Loucy (cell line): ENCODE results near the gene MEOX1.

Experiments used
- H2AFZ ChIP-seq: fragments of 200-600 bp; sonication (generic); 2 replicates; pipeline ENCODE4 v1.6.0; 2016; ENCODE audit warnings: antibody characterized with exemption, mild to moderate bottlenecking, low read length, moderate library complexity
- H3F3A ChIP-seq: fragments of 200-600 bp; 2 replicates; pipeline ENCODE4 v1.6.0; 2016; ENCODE audit warnings: antibody characterized with exemption, low read depth, mild to moderate bottlenecking
- H3K27me3 ChIP-seq: fragments of 200-600 bp; sonication (generic); 2 replicates; pipeline ENCODE4 v1.6.1; 2014; ENCODE audit warnings: low read length, mild to moderate bottlenecking; ENCODE audit not compliant: insufficient read depth, poor library complexity, severe bottlenecking
- H3K36me3 ChIP-seq: fragments of 200-600 bp; sonication (generic); 2 replicates; pipeline ENCODE4 v1.6.1; 2016; ENCODE audit warnings: low read length; ENCODE audit not compliant: insufficient read depth
- H3K4me1 ChIP-seq: fragments of 200-600 bp; sonication (generic); 2 replicates; pipeline ENCODE4 v1.5.1; 2014; ENCODE audit warnings: low read length, mild to moderate bottlenecking; ENCODE audit not compliant: insufficient read depth, poor library complexity, severe bottlenecking
- H3K4me2 ChIP-seq: fragments of 200-600 bp; sonication (generic); 2 replicates; pipeline ENCODE4 v1.6.0; 2014; ENCODE audit warnings: antibody characterized with exemption, low read length, low read depth, mild to moderate bottlenecking; ENCODE audit not compliant: poor library complexity, severe bottlenecking
- H3K4me3 ChIP-seq: fragments of 200-600 bp; sonication (generic); 2 replicates; pipeline ENCODE4 v1.5.1; 2014; ENCODE audit warnings: low read length, mild to moderate bottlenecking, mixed read lengths; ENCODE audit not compliant: poor library complexity, severe bottlenecking
- H3K79me2 ChIP-seq: fragments of 200-600 bp; sonication (generic); 2 replicates; pipeline ENCODE4 v1.6.1; 2014; ENCODE audit warnings: low read length; ENCODE audit not compliant: insufficient read depth
- H3K9ac ChIP-seq: fragments of 200-600 bp; sonication (generic); 2 replicates; pipeline ENCODE4 v1.6.0; 2014; ENCODE audit warnings: mild to moderate bottlenecking, low read depth, low read length, moderate library complexity; ENCODE audit not compliant: poor library complexity, severe bottlenecking
- H3K9me2 ChIP-seq: fragments of 200-600 bp; sonication (generic); replicated peaks from 2 replicates; pipeline ENCODE4 v1.6.1; 2016; ENCODE audit warnings: low read depth, low read length, mixed read lengths
- H3K9me3 ChIP-seq: fragments of 200-600 bp; sonication (generic); 2 replicates; pipeline ENCODE4 v1.6.1; 2014; ENCODE audit warnings: mild to moderate bottlenecking, antibody characterized with exemption, low read length, low read depth; ENCODE audit not compliant: insufficient read depth
- H4K20me1 ChIP-seq: fragments of 200-600 bp; sonication (generic); 2 replicates; pipeline ENCODE4 v1.6.0; 2014; ENCODE audit warnings: antibody characterized with exemption, low read length, mild to moderate bottlenecking; ENCODE audit not compliant: insufficient read depth, poor library complexity, severe bottlenecking
- EZH2phosphoT487 ChIP-seq: fragments of 200-600 bp; IDR thresholded peaks from 2 replicates; pipeline ENCODE4 v1.6.1; 2018; ENCODE audit warnings: antibody characterized with exemption, mild to moderate bottlenecking, moderate library complexity, borderline replicate concordance
- TF ChIP-seq, protein P1 (sequence below): fragments of 200-600 bp; sonication (generic); conservative IDR thresholded peaks from 2 replicates; pipeline ENCODE4 v1.5.1; 2014; ENCODE audit warnings: mild to moderate bottlenecking, antibody characterized with exemption, low read length

Gene MEOX1

DNA sequence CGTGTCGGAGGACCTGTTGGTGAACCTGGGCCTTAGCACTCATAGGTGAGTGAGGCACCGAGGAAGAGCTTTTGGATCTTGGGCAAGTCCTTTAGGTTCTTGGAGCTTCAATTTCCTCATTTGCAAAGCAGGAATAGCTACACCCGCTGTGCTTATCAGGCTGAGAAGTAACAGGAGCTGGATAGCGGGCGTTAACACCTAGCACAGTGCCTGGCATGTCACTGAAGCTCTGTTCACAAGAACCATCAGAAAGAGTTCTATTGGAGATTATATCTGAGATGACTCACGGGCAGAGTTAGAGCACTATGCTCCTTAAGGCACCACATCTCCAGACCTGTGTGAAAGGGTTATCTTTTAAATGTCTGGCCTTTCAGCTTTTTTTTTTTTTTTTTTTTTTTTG lies 12.8 kb downstream of the MEOX1 start:
- Histone ChIP-seq H3F3A (no peaks in the 10 kb centered on the region), H3K4me1 (no peaks in the 10 kb centered on the region), H3K79me2 (no peaks in the 10 kb centered on the region), H3K9ac (no peak overlapping the region), H3K27me3 (no peaks in the 10 kb centered on the region), H3K4me3 (no peak overlapping the region), H3K36me3 (no peaks in the 10 kb centered on the region), H3K9me2 (no peaks in the 10 kb centered on the region), H3K9me3 (no peaks in the 10 kb centered on the region), H3K4me2 (no peak overlapping the region), H2AFZ (no peak overlapping the region), H4K20me1 (no peaks in the 10 kb centered on the region)
- TF ChIP-seq, protein P1, sequence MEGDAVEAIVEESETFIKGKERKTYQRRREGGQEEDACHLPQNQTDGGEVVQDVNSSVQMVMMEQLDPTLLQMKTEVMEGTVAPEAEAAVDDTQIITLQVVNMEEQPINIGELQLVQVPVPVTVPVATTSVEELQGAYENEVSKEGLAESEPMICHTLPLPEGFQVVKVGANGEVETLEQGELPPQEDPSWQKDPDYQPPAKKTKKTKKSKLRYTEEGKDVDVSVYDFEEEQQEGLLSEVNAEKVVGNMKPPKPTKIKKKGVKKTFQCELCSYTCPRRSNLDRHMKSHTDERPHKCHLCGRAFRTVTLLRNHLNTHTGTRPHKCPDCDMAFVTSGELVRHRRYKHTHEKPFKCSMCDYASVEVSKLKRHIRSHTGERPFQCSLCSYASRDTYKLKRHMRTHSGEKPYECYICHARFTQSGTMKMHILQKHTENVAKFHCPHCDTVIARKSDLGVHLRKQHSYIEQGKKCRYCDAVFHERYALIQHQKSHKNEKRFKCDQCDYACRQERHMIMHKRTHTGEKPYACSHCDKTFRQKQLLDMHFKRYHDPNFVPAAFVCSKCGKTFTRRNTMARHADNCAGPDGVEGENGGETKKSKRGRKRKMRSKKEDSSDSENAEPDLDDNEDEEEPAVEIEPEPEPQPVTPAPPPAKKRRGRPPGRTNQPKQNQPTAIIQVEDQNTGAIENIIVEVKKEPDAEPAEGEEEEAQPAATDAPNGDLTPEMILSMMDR = no peak
- TF ChIP-seq EZH2phosphoT487 = no peak

DNA sequence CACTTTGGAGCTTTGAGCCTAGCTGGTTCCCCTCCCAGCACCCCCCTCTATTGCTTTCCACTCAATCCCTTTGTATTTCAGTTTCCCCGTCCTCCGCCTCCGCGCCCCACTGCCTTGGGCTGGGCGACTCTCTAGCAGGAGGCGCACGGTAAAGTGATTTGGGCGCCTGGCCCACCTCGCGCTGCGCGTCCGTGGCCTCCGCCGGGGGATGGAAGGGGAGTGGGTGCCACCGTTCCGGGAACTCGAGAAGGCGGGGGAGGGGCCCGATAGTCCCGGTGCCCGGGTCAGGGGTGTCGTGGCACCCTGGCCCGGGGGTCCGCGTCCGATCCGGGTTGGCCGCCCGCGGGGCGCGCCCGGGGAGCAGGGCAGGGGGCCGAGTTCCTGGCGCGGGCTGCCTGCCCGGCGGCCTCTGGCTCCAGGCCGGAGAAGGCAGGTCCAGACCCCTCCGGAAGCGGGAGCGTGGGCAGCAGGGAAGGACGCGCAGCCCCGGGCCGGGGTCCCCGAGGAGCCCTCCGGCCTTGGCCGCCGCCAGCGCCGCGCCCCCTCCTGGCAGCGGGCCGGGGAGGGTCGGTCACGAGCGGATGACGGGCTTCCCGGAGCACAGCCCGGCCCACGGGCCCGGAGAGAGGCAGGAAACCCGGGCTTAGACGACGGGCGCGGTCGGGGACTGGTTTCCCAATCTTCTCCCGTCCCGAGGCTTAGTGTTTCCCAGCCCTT lies 15.8 kb downstream of the MEOX1 start:
- Histone ChIP-seq H2AFZ (no peak overlapping the region), H3K9me2 (no peaks in the 10 kb centered on the region), H3K9ac (no peak overlapping the region), H3K27me3 (no peaks in the 10 kb centered on the region), H3K4me1 (no peaks in the 10 kb centered on the region), H4K20me1 (no peaks in the 10 kb centered on the region), H3K36me3 (no peaks in the 10 kb centered on the region), H3K9me3 (no peaks in the 10 kb centered on the region), H3K79me2 (no peaks in the 10 kb centered on the region), H3F3A (no peaks in the 10 kb centered on the region), H3K4me3 (no peak overlapping the region), H3K4me2 (no peak overlapping the region)
- no peak for TF ChIP-seq EZH2phosphoT487
- TF ChIP-seq, protein P1 = no peak

- no peaks in the 10 kb centered on the region for H3K9me2 ChIP-seq
- H3F3A ChIP-seq = no peaks in the 10 kb centered on the region
- H3K79me2 ChIP-seq = no peaks in the 10 kb centered on the region
- H3K4me3 ChIP-seq = no peak overlapping the region
- H2AFZ ChIP-seq = no peak overlapping the region
- no peak overlapping the region for H3K4me2 ChIP-seq
- no peak overlapping the region for H3K9ac ChIP-seq
- no peaks in the 10 kb centered on the region for H3K27me3 ChIP-seq
- no peak for TF ChIP-seq EZH2phosphoT487
- TF ChIP-seq, protein P1 = no peak
- H3K9me3 ChIP-seq = no peaks in the 10 kb centered on the region
- no peaks in the 10 kb centered on the region for H4K20me1 ChIP-seq
- H3K36me3 ChIP-seq = no peaks in the 10 kb centered on the region
- no peaks in the 10 kb centered on the region for H3K4me1 ChIP-seq
Measured at GRCh38 chr17:43645450-43645764, 16.3 kb downstream of the MEOX1 start.
